Common myeloid progenitor, CD34-positive (primary cell): ENCODE data around the gene CAMTA1.

Experiments used
- CTCF ChIA-PET: fragments of 350-600 bp; sonication (Branson Sonifier 250); formaldehyde crosslinking; loops from one replicate; lab custom pipeline; 2021; ENCODE audit warnings: antibody characterized with exemption; lab: Charles Lee
- POLR2A ChIA-PET: fragments of 350-600 bp; sonication (Branson Sonifier 250); formaldehyde crosslinking; loops from one replicate; lab custom pipeline; 2021; ENCODE audit warnings: antibody characterized with exemption; lab: Charles Lee
- DNase-seq, 3 donors: peaks; one replicate each; pipeline versions ENCODE4 v3.0.0 to v3.0.0-alpha.2; 2013
- H3K27ac ChIP-seq, 2 experiments: 1 replicate in 1 of 2; 2 replicates in 1 of 2; pipeline ENCODE4 v1.7.0; 2013; ENCODE audit warnings: inconsistent platforms in 2 of 2, low read length in 2 of 2, mild to moderate bottlenecking in 2 of 2, low read depth in 1 of 2, moderate library complexity in 1 of 2; ENCODE audit not compliant: severe bottlenecking in 2 of 2, insufficient read depth in 1 of 2, poor library complexity in 1 of 2
- H3K27me3 ChIP-seq, 5 experiments: replicated peaks in 2 of 5; 1 replicate in 3 of 5; 2 replicates in 2 of 5; pipeline versions ENCODE4 v1.6.1 to v1.7.0; 2013; ENCODE audit warnings: low read length in 4 of 5, mild to moderate bottlenecking in 2 of 5, moderate library complexity in 2 of 5, inconsistent platforms in 1 of 5; ENCODE audit not compliant: insufficient read depth in 5 of 5, control insufficient read depth in 4 of 5
- H3K36me3 ChIP-seq, 4 experiments: 1 replicate in 2 of 4; 2 replicates in 2 of 4; pipeline versions ENCODE4 v1.6.1 to v1.7.0; 2013; ENCODE audit warnings: low read length in 3 of 4, control low read depth in 1 of 4, mild to moderate bottlenecking in 1 of 4; ENCODE audit not compliant: control insufficient read depth in 4 of 4, insufficient read depth in 4 of 4
- H3K4me1 ChIP-seq, 4 experiments: 1 replicate in 3 of 4; 2 replicates in 1 of 4; pipeline versions ENCODE4 v1.6.1 to v1.7.1; 2013; ENCODE audit warnings: low read length in 3 of 4, mild to moderate bottlenecking in 3 of 4, control low read depth in 1 of 4, inconsistent platforms in 1 of 4, moderate library complexity in 1 of 4; ENCODE audit not compliant: control insufficient read depth in 4 of 4, insufficient read depth in 4 of 4; ENCODE audit errors: control extremely low read depth in 1 of 4
- H3K4me3 ChIP-seq, 7 experiments: 1 replicate in 4 of 7; 2 replicates in 3 of 7; pipeline versions ENCODE4 v1.5.1 to v1.7.0; 2013; ENCODE audit warnings: mild to moderate bottlenecking in 7 of 7, low read length in 6 of 7, moderate library complexity in 6 of 7, inconsistent platforms in 2 of 7, low read depth in 2 of 7, control low read depth in 1 of 7; ENCODE audit not compliant: insufficient read depth in 4 of 7, control insufficient read depth in 1 of 7; ENCODE audit errors: extremely low read depth in 1 of 7
- H3K9me3 ChIP-seq, 5 experiments: 1 replicate in 4 of 5; 2 replicates in 1 of 5; pipeline versions ENCODE4 v1.6.1 to v1.7.1; 2013; ENCODE audit warnings: low read length in 4 of 5, mild to moderate bottlenecking in 2 of 5, inconsistent platforms in 1 of 5, low read depth in 1 of 5, moderate library complexity in 1 of 5; ENCODE audit not compliant: control insufficient read depth in 4 of 5, insufficient read depth in 2 of 5; ENCODE audit errors: control extremely low read depth in 1 of 5
- WGBS: methylation state at CpG from one replicate; pipeline ENCODE4 v1.1.5; 2013; ENCODE audit not compliant: insufficient coverage; 5-methylcytosine and 5-hydroxymethylcytosine counted together

The CAMTA1 gene

GRCh38 chr1:7013833-7014639 is 228.8 kb downstream of the CAMTA1 start:
- POLR2A ChIA-PET, result no interaction called here
- H3K4me1 ChIP-seq, result peaks cover 0 to 9% (median 6%) of the 10 kb centered on the region in 4 experiments
- CTCF ChIA-PET, result interaction anchor here (0.6 to 0.9 kb wide), 2 partner anchors 194 to 1490 kb away, joined by 3 read pairs; no protein-coding TSS in a partner anchor
- no peak for DNase-seq
- H3K9me3 ChIP-seq, result no peaks in the 10 kb centered on the region
- peaks cover 0 to 2% (median 0%) of the 10 kb centered on the region in 5 experiments for H3K27me3 ChIP-seq
- 96% methylated on average over 16 of the region's 18 CpGs for WGBS
- no peak overlapping the region for H3K27ac ChIP-seq
- H3K36me3 ChIP-seq, result no peaks in the 10 kb centered on the region
- H3K4me3 ChIP-seq, result no peak overlapping the region

GRCh38 chr1:7014640-7014930 is 229.3 kb downstream of the CAMTA1 start:
- Histone ChIP-seq H3K9me3 (no peaks in the 10 kb centered on the region), H3K4me3 (no peak overlapping the region), H3K27ac (no peak overlapping the region), H3K4me1 (peaks cover 0 to 9% (median 6%) of the 10 kb centered on the region in 4 experiments), H3K36me3 (no peaks in the 10 kb centered on the region), H3K27me3 (peaks cover 0 to 2% (median 0%) of the 10 kb centered on the region in 5 experiments)
- POLR2A ChIA-PET, result no interaction called here
- CTCF ChIA-PET, result interaction anchor here (0.6 to 0.9 kb wide), 2 partner anchors 194 to 1491 kb away, joined by 3 read pairs; no protein-coding TSS in a partner anchor
- WGBS, result 93% methylated on average over 7 of the region's 8 CpGs
- no peak for DNase-seq

- CTCF ChIA-PET, result no interaction called here
Measured at GRCh38 chr1:7015022-7015421, 229.8 kb downstream of the CAMTA1 start.

GRCh38 chr1:7018351-7018750 is 233.1 kb downstream of the CAMTA1 start:
- DNase-seq, result no peak
- Histone ChIP-seq H3K27ac (no peak overlapping the region), H3K9me3 (no peaks in the 10 kb centered on the region), H3K4me1 (peaks cover 0 to 9% (median 6%) of the 10 kb centered on the region in 4 experiments), H3K36me3 (no peaks in the 10 kb centered on the region), H3K27me3 (peaks cover 0 to 10% (median 3%) of the 10 kb centered on the region in 5 experiments), H3K4me3 (no peak overlapping the region)
- 93% methylated on average over 6 of the region's 7 CpGs for WGBS
- POLR2A ChIA-PET, result no interaction called here
- CTCF ChIA-PET, result no interaction called here

More at GRCh38 chr1:7015022-7015421, 229.8 kb downstream of the CAMTA1 start:
- WGBS, result 98% methylated on average over 7 of the region's 7 CpGs
- POLR2A ChIA-PET, result no interaction called here
- H3K27me3 ChIP-seq, result peaks cover 0 to 3% (median 0%) of the 10 kb centered on the region in 5 experiments
- peaks cover 0 to 9% (median 6%) of the 10 kb centered on the region in 4 experiments for H3K4me1 ChIP-seq
- H3K4me3 ChIP-seq, result no peak overlapping the region
- DNase-seq, result no peak
- no peaks in the 10 kb centered on the region for H3K36me3 ChIP-seq
- H3K27ac ChIP-seq, result no peak overlapping the region
- no peaks in the 10 kb centered on the region for H3K9me3 ChIP-seq

- ChIA-PET POLR2A (no interaction called here), CTCF (no interaction called here)
- WGBS, result 88% methylated on average over 13 of the region's 14 CpGs
- H3K4me1 ChIP-seq, result peaks cover 0 to 9% (median 6%) of the 10 kb centered on the region in 4 experiments
- no peak overlapping the region for H3K27ac ChIP-seq
- no peaks in the 10 kb centered on the region for H3K36me3 ChIP-seq
- no peak overlapping the region for H3K4me3 ChIP-seq
- H3K27me3 ChIP-seq, result peaks cover 0 to 10% (median 3%) of the 10 kb centered on the region in 5 experiments
- DNase-seq, result no peak
- no peaks in the 10 kb centered on the region for H3K9me3 ChIP-seq
Measured at GRCh38 chr1:7018826-7019225, 233.6 kb downstream of the CAMTA1 start.

- WGBS, result 90% methylated on average over 8 of the region's 9 CpGs
- DNase-seq, result no peak
- ChIA-PET POLR2A (no interaction called here), CTCF (no interaction called here)
- peaks cover 0 to 10% (median 3%) of the 10 kb centered on the region in 5 experiments for H3K27me3 ChIP-seq
- no peaks in the 10 kb centered on the region for H3K9me3 ChIP-seq
- no peak overlapping the region for H3K27ac ChIP-seq
- no peaks in the 10 kb centered on the region for H3K36me3 ChIP-seq
- peaks cover 0 to 9% (median 6%) of the 10 kb centered on the region in 4 experiments for H3K4me1 ChIP-seq
- H3K4me3 ChIP-seq, result no peak overlapping the region
Measured at GRCh38 chr1:7019510-7019909, 234.3 kb downstream of the CAMTA1 start.

GRCh38 chr1:7022058-7022457 is 236.8 kb downstream of the CAMTA1 start:
- peaks cover 0 to 10% (median 3%) of the 10 kb centered on the region in 5 experiments for H3K27me3 ChIP-seq
- ChIA-PET CTCF (interaction anchor here (0.6 kb wide), 1 partner anchor 26 kb away, joined by 3 read pairs; no protein-coding TSS in a partner anchor), POLR2A (no interaction called here)
- H3K27ac ChIP-seq, result no peak overlapping the region
- 72% methylated on average over 3 of the region's 3 CpGs for WGBS
- no peaks in the 10 kb centered on the region for H3K36me3 ChIP-seq
- DNase-seq, result no peak
- H3K4me3 ChIP-seq, result no peak overlapping the region
- no peaks in the 10 kb centered on the region for H3K9me3 ChIP-seq
- no peaks in the 10 kb centered on the region for H3K4me1 ChIP-seq
